22Rv1 (cell line): ENCODE data around the gene PIAS2.

Experiments
- H3K27ac ChIP-seq: fragments of 450-650 bp; 2 replicates; pipeline ENCODE4 v1.5.1; 2017
- CTCF ChIP-seq: fragments of 450-650 bp; IDR thresholded peaks from 2 replicates; pipeline ENCODE4 v1.5.1; 2017; ENCODE audit warnings: mild to moderate bottlenecking
- ZFX ChIP-seq: fragments of 450-650 bp; IDR thresholded peaks from 2 replicates; pipeline ENCODE4 v1.6.1; 2017; ENCODE audit warnings: antibody characterized with exemption, borderline replicate concordance

PIAS2 gene

GRCh38 chr18:46893360-46893759, 23.9 kb downstream of the PIAS2 start:
- TF ChIP-seq CTCF, result no peak
- no peak for TF ChIP-seq ZFX
- no peak overlapping the region for H3K27ac ChIP-seq

- H3K27ac ChIP-seq, result no peak overlapping the region
- TF ChIP-seq CTCF (no peak), ZFX (no peak)
Measured at GRCh38 chr18:46892842-46893241, 24.5 kb downstream of the PIAS2 start.

- no peak overlapping the region for H3K27ac ChIP-seq
- TF ChIP-seq ZFX, result no peak
- TF ChIP-seq CTCF, result no peak
Measured at GRCh38 chr18:46891742-46892214, 25.5 kb downstream of the PIAS2 start.

GRCh38 chr18:46888965-46889364, 28.3 kb downstream of the PIAS2 start:
- TF ChIP-seq ZFX (no peak), CTCF (no peak)
- no peak overlapping the region for H3K27ac ChIP-seq

DNA sequence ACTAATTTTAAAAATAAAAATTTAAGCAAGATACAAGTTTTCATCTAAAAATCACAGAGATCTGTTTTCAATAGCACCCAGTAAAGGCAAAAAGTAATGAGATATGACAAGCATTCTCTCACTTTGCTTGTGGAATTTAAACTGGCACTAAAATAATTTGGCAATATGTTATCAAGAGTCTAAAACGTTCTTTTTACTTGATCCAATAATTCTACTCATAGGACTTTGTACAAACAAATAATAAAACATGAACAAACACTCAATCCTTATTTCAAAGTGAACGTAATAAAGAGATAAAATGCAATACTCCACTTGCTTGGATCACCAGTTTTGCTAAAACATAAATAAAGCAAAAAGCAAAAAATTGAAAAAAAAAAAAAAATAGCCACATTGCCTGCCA, 30.4 kb downstream of the PIAS2 start:
- no peak for TF ChIP-seq ZFX
- no peak for TF ChIP-seq CTCF
- no peak overlapping the region for H3K27ac ChIP-seq

DNA sequence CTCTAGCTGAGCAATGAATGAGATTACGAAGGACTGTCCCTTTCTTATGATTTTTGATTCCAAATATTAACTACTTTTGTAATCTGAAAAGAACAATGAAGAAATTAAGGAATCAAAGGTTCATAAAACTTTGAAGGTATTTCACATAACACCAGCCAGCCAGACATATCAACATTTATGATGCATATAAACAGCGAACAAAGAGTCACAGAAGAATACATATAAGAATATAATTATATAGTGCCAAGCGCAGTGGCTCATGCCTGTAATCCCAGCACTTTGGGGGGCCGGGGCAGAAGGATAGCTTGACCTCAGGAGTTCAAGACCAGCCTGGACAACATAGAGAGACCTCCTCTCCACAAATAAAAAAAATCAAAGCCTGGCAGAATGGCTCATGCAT, 34.1 kb downstream of the PIAS2 start:
- TF ChIP-seq CTCF (no peak), ZFX (no peak)
- no peak overlapping the region for H3K27ac ChIP-seq

DNA sequence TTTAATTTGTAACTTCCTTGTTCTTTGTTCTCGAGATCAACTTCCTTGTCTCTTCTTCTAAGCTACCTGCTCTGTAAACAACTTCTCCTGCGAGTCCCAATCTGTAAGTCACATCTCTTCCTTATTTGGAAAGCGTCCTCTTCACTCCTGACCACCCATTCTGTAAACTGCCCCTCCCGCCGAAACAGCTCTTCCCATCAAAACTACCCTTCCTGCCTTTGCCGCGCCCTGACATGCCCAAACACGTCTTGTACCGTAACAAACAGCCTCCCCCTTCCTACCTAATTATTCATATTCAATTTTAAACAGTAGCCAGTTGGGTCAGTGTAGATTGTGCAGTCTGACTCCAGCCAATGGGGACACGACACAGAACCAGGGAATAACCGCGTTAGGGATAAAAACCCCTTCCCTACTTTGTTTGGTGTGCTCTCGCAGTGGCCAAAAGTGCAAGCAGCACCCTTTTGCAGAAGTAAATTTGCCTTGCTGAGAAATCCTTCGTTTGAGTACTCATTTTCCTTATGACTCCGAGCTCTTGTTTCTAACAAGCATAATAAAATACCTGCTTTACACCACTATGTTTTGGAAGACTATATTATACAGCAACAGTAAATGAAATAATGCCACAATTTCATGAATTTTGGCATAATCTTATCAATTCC, 39.8 kb downstream of the PIAS2 start:
- no peak for TF ChIP-seq ZFX
- TF ChIP-seq CTCF, result no peak
- H3K27ac ChIP-seq, result no peak overlapping the region
